Omental fat pad (tissue), 4 donors: ENCODE data around the gene TGFBR3. TPM values are rescaled to one million over a fixed set of nuclear protein-coding genes. Genes with fewer than 3 reads are reported as not detected.
"Not testable (repeated sequence)": the region's sequence is repeated elsewhere in the genome, so short reads cannot be mapped to it uniquely, and the experiment has no call there.

Experiments
- ATAC-seq: fragments of 150-250 bp; one replicate; pipeline ENCODE4 v1.9.1; 2016; ENCODE audit warnings: mild to moderate bottlenecking, moderate library complexity; ENCODE audit not compliant: low FRiP score
- DNase-seq: peaks from one replicate; pipeline ENCODE4 v3.0.0-alpha.2; 2019; ENCODE audit warnings: low spot score
- CTCF ChIP-seq, 3 donors: fragments of 450-650 bp; IDR thresholded peaks; one replicate each; pipeline ENCODE4 v1.5.1; 2016 to 2017; ENCODE audit warnings: antibody characterized with exemption in 3 of 3, mild to moderate bottlenecking in 3 of 3, moderate library complexity in 2 of 3
- total RNA-seq, 4 donors: library from RNA; depleted of rRNA; stranded (reverse); fragments of >200 nt; gene quantifications; one replicate each; pipeline ENCODE4 v1.1.0, GENCODE V29; 2016

TGFBR3 gene
- total RNA-seq, 4 donors from 2014 or later = 104 to 267 (median 196) TPM

- no peak for DNase-seq
- no peak for ATAC-seq
- no peak for TF ChIP-seq CTCF (IDR thresholded peaks at IDR 0.05)
Measured at GRCh38 chr1:91843843-91844242, 42.1 kb downstream of the TGFBR3 start.

- no peak for DNase-seq
- TF ChIP-seq CTCF (IDR thresholded peaks at IDR 0.05) = no peak
- ATAC-seq = no peak
Measured at GRCh38 chr1:91842563-91842962, 43.4 kb downstream of the TGFBR3 start.

- no peak for TF ChIP-seq CTCF (IDR thresholded peaks at IDR 0.05)
- ATAC-seq = no peak
- no peak for DNase-seq
Measured at GRCh38 chr1:91842056-91842455, 43.9 kb downstream of the TGFBR3 start.

- DNase-seq, ATAC-seq: not testable (repeated sequence)
Measured at GRCh38 chr1:91840276-91840675, 45.7 kb downstream of the TGFBR3 start.

- ATAC-seq = no peak
- DNase-seq = no peak
Measured at GRCh38 chr1:91836331-91837040, 49.5 kb downstream of the TGFBR3 start.

GRCh38 chr1:91835087-91835521 lies 50.8 kb downstream of the TGFBR3 start:
- DNase-seq (no peak), ATAC-seq (no peak)
- no peak for TF ChIP-seq CTCF (IDR thresholded peaks at IDR 0.05)

More at GRCh38 chr1:91836331-91837040, 49.5 kb downstream of the TGFBR3 start:
- no peak for TF ChIP-seq CTCF (IDR thresholded peaks at IDR 0.05)

- DNase-seq, ATAC-seq: not testable (repeated sequence)
Measured at GRCh38 chr1:91834549-91834948, 51.4 kb downstream of the TGFBR3 start.

GRCh38 chr1:91833946-91834345 lies 52.0 kb downstream of the TGFBR3 start:
- no peak for TF ChIP-seq CTCF (IDR thresholded peaks at IDR 0.05)
- no peak for ATAC-seq
- no peak for DNase-seq
